GM12891 (cell line): ENCODE data around the gene INKA1.

ENCODE experiments used
- POLR2A ChIP-seq: IDR thresholded peaks from 2 replicates; pipeline ENCODE4 v1.6.1; 2011; ENCODE audit warnings: low read depth, low read length, control low read depth
- POLR2AphosphoS5 ChIP-seq: IDR thresholded peaks from 2 replicates; pipeline ENCODE4 v1.6.1; 2011; ENCODE audit warnings: low read depth, low read length, control low read depth
- SPI1 ChIP-seq: IDR thresholded peaks from 2 replicates; pipeline ENCODE4 v1.6.1; 2011; ENCODE audit warnings: low read depth, low read length, control low read depth
- TAF1 ChIP-seq: IDR thresholded peaks from 2 replicates; pipeline ENCODE4 v1.6.1; 2011; ENCODE audit warnings: low read depth, low read length, control low read depth

DNA sequence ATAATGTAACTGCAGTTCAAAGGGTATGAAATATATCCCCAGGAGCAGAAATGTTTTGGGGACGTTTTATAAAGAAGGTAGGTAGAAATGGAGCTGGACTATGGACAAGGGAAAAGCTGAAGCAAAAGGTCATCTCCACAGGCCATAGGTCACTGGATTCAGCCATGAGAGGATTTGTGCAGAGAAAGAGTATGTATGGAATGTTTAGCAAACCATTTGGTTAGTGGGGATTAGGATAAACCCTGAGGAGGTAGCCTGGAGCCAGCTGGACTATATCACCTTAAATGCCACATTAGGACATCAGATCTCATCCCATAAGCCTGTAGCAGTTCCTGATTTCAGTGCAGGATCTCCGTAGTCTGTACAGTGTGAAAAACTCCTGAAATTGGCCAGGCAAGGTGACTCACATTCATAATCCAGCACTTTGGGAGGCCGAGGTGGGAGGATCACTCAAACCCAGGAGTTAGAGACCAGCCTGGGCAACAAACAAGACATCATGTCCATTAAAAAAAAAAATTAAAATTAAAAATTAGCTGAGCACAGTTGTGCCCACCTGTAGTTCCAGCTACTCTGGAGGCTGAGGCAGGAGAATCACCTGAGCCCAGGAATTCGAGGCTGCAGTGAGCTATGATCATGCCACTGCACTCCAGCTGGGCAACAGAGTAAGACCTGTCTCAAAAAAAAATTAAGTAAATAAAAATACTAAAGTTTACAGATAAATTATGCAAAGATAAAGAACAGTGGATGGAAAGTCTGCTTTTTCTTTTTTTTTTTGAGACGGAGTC lies 21.5 kb upstream of the INKA1 start:
- no peak for TF ChIP-seq POLR2AphosphoS5
- no peak for TF ChIP-seq POLR2A
- TF ChIP-seq TAF1 = no peak
- no peak for TF ChIP-seq SPI1
